ENCODE data around the gene MAD1L1.

DNA sequence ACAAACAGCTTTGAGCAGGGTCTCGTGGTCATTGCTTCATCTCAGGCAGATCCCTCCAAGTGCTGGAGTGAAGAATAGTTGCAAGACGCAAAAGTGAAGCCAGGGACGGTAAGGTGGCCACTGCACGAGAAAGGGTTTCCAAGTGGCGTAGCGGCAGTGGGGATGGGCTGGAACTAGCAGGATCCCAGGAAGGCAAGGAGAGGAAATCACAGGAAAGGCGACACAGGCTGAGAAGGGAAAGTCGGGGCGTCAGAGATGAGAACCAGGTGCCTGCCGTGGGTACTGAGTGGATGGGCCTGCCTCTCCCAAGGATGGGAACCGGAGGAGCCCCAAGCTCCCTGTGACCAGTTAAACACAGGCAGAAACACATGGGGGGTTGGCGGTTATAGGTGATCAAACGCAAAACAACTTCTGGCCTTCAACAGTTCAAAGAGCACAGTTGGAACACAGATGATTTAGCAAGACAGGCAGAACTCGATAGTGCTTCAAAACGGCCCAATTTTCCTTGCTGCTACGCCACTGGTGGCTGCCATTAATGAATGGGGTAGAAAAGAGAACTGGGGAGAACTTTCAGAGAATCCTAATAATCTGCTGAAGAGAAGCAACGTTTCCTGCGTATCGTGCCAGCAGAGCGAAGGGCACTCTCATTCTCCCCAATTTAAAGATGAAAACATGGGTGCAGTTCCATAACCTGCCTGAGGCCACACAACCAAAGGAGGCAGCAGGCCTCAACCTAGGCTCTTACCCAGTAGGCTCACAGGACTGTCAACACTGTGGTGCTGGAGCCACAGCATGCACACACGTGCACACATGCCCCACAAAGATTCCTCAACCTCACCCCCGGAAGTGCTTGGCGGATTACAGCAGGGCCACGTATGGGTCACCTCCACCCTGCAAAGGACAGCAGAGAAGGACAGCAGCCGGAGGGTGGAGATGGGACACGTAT is 61.9 kb downstream of the MAD1L1 start:
- TF ChIP-seq EZH2phosphoT487 (IDR thresholded peaks at IDR 0.05; ENCODE audit: insufficient read depth, low read depth) (no peak), EZH2 (IDR thresholded peaks at IDR 0.05; ENCODE audit: insufficient read depth, poor library complexity, severe bottlenecking) (no peak)
